ENCODE results near the gene UBE3C.

DNA sequence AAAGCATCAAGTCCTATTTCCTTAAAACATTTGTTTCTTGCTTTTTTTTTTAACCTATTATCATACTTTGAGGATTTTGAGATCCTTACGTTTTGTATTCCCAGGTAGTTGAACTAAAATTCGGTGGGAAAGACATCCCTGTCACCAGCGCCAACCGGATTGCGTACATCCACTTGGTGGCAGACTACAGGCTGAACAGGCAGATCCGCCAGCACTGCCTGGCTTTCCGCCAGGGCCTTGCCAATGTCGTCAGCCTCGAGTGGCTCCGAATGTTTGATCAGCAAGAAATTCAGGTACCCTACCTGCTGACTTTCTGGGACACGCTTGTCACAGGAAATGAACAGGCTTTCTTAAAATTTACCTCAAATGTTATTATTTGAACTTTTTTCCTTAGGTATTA, 115.1 kb downstream of the UBE3C start:
- TF ChIP-seq, protein P1, sequence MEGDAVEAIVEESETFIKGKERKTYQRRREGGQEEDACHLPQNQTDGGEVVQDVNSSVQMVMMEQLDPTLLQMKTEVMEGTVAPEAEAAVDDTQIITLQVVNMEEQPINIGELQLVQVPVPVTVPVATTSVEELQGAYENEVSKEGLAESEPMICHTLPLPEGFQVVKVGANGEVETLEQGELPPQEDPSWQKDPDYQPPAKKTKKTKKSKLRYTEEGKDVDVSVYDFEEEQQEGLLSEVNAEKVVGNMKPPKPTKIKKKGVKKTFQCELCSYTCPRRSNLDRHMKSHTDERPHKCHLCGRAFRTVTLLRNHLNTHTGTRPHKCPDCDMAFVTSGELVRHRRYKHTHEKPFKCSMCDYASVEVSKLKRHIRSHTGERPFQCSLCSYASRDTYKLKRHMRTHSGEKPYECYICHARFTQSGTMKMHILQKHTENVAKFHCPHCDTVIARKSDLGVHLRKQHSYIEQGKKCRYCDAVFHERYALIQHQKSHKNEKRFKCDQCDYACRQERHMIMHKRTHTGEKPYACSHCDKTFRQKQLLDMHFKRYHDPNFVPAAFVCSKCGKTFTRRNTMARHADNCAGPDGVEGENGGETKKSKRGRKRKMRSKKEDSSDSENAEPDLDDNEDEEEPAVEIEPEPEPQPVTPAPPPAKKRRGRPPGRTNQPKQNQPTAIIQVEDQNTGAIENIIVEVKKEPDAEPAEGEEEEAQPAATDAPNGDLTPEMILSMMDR (IDR thresholded peaks at IDR 0.05): no peak
- no peak for TF ChIP-seq POLR2AphosphoS5 (IDR thresholded peaks at IDR 0.05; ENCODE audit: insufficient read depth in 1 of 2, low read depth in 1 of 2)

Data from vagina (tissue), 2 donors.